ENCODE measurements around the gene ZDHHC11B.
"Not testable (repeated sequence)": the region's sequence is repeated elsewhere in the genome, so short reads cannot be mapped to it uniquely, and the experiment has no call there.

Gene ZDHHC11B

DNA sequence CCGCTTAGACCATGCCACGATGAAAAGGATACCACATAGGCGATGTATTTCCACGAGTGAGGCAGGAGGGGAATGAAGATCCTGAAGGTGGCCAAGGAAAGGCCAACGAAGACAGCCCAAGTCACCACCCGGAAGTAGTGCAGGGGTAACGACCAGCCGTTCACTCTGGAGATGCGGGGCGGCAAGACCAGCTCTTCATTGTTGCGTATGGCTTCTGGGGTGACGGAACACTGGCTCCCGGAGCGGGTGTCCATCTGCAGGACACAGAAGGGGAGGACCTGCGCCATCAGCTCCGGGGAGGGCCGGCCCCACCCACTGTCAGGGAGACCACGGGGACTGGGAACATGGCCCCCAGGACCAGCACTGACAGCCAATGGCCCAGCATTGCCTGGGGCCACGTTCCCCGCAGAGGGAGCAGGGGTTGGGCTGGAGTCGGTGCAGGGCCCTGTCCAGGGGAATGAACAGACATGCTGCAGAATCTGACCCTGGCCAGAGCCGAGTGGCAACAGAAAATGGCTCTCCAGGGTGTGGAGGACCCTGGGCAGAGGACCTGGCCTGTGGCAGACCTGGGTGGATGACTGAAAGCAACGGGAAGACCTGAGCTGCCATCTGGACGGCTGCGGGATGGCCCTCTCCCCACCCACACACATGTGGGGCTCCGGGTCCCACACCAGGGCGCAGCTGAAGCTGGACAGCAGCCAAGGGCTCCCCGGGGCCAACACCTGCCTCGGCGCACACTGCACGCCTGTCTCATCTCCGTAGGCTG, 17.7 kb downstream of the ZDHHC11B start:
- no peak for DNase-seq

DNA sequence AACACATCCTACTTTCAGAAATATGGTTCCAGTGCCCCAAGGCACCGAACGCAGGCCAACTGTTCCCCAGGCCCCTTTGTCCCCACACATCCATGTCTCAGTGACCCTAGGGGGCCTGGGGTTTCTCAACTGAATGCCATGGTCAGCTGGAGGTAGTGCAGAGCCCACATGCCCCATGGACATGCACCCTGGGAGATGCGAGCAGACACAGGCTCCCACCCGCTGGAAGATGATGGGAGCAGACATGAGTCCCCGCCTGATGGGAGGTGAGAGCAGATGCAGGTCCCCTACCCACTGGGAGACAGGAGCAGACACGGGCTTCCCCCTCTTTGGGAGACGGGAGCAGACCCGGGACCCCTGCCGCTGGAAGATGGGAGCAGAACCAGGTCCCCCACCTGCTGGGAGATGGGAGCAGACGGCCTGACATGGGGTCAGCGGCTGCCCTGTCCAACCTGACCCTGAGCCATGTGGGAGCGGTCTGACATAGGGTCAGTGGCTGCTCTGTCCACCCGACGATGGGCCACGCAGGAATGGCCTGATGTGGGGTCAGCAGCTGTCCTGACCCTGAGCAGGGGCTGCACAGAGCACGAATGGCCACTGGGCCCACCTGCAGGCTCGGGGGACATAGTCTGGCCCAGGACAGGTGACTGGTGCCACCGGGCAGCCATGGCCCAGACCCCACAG, 18.4 kb downstream of the ZDHHC11B start:
- no peak for DNase-seq

DNA sequence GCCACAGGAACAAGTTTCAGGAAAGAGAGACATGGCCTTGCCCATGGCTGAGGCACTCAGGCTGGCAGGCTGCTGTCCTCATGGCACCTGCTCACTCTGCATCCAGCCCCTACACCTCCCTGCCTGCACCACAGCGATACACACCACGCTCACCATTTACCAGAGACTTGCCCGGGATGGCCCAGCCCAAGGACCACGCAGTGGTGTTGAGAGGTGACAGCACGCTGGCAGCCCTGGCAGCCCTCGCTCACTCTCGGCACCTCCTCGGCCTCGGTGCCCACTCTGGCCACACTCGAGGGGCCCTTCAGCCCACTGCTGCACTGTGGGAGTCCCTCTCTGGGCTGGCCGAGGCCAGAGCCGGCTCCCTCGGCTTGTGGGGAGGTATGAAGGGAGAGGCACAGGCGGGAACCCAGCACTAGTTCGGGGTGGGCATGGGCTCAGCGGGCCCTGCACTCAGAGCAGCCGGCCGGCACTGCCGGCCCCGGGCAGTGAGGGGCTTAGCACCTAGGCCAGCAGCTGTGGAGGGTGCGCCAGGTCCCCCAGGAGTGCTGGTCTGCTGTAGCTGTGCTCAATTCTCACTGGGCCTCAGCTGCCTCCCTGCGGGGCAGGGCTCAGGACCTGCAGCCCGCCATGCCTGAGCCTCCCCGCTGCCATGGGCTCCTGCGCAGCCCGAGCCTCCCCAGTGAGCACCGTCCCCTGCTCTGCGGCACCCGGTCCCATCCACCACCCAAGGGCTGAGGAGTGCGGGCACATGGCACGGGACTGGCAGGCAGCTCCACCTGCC, 20.3 kb downstream of the ZDHHC11B start:
- DNase-seq = no peak

DNA sequence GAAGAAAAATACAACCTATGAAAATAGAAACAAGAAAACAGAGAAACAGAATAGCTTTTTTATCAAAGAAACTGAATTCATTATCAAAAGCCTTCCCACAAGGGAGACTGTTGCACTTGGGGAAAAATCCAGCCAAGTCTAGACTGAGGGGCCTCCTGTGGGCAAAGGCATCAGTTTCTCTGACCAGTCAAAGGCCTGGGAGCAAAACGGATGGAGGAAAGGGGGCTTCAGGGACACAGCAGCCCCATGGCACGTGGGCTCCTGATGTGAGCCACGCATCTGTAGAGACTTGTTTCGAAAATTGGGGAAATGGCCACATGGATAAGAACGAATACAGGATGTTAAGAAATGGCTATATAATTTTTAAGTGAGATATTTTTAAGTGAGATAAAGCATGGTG, 21.1 kb downstream of the ZDHHC11B start:
- no peak for DNase-seq

DNA sequence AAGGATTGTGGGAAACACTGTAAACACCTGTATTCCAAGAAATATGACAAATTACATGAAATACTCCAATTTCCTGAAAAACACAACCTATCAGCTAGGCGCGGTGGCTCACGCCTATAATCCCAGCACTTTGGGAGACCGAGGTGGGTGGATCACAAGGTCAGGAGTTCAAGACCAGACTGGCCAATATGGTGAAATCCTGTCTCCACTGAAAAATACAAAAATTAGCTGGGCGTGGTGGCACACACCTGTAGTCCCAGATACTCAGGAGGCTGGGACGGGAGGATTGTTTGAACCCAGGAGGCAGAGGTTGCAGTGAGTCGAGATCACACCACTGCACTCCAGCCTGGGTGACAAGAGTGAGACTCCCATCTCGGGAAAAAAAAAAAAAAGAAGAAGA, 21.5 kb downstream of the ZDHHC11B start:
- not testable (repeated sequence) for DNase-seq

DNA sequence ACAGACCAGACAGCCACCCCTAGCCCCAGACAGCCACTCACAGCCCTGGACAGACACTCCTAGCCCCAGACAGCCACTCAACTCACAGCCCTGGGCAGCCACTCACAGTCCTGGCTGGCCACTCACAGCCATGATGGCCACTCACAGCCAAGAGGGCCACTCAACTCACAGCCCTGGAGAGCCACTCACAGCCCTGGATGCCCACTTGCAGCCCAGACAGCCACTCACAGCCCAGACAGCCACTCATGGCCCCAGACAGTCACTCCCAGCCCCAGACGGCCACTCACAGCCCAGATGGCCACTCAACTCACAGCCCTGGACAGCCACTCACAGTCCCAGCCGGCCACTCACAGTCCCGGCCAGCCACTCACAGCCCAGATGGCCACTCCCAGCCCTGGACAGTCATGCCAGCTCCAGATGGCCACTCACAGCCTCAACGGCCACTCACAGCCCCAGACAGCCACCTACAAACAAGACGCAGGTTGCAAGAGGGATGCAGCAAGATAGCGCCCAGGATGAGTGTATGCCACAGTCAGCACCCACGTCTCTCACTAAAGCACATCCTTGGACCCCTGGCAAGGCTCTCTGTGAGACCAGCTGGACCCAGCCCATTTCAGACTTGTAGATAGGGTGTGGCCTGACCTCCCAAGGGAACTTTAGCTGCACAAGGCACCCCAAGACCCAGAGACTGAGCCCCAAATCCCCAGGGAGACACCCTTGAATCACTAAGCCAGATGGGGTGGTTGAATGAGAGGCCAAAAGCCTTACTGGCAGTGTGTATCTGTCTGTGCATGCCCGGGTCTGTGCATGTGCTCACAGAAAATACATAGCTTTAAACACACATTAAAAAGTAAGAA, 22.4 kb downstream of the ZDHHC11B start:
- peak; percentile 65 for DNase-seq

DNA sequence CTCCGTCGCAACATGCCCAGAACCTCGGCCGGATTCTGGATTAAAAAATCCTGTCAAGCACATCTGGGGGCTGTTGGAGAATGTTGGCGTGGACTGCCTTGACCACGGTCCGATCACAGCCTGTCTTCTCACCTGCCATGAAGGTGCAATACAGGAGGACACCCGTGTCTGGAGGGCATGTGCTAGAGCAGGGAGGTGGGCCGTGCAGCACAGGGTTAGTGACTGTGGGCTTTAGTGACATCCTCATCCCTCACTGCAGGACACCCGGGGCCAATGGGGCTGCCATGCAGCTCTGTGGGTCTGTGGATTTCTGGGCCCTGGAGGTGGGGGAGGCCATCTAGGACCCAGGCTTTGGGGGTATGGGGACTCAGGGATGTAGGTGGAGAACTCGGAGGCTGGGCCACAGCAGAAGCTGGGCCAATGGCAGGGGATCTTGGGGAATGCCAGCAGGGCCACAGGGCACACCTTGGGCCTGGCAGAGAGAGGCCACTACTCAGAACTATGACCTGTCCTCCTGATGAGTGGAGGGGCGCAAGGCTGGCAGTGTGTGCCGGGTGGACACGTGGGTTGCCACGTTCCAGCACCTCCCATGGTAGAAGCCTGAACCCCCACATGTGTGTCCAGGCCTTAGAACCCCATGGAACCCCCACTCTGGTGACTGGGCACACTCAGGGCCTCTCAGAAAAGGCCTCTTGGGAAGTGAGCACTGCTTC, 23.3 kb downstream of the ZDHHC11B start:
- DNase-seq = no peak

DNA sequence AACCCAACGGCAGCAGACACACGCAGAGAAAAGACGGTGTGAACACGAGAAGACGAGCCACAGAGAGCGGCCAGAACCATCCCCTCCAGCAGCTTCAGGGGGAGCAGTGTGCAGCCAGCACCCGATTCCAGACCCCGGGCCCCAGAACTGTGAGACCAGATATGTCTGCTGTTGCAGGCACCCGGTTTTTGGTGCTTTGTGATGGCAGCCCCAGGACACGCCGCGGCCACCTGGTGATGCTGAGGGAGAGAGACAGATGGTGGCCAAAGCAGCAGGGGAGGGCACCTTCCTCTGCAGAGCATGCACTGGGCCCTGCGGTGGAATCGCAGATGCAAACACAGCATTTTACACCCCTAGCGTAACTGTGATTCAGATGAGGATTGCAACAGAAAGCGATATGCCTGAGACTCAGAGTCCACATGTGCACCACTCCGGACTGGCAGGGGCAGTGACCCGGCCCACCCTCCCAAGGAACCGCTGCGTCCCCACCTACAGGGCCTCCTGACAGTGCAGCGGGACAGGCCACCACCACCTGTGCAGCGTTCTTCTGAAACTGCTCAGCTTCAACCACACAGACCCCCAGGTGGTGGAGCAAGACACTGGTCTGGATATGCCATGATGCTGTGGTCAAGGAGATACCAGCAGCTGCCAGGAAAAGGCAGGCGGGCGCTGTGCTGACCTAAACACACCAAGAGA, 24.0 kb downstream of the ZDHHC11B start:
- no peak for DNase-seq

DNA sequence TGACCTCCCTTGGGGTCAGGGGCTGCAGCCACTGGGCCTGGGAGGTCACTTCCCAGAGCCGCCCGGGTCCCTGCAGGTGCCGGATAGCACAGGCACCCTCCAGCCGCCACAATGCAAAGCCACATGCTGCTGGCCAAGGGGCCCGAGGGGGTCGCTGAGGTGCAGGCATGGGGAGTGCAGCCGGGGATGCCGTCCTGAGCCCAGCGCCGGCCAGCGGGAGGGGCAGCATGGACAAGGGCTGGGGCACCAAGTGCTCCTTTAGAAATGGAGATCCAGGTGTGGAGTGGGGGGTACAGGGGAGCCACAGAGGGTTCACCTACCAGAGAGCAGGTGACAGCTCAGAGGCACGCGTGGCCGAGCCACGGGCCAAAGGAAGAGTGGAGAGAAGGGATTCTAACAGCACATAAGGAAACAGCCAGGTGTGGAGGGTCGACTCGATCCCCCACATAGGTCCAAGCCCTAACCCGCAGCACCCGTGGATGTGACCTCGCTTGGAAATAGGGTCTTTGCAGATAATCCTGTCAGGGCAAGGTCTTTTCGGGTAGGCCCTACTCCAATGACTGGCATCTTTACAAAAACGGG, 24.7 kb downstream of the ZDHHC11B start:
- DNase-seq = no peak

DNA sequence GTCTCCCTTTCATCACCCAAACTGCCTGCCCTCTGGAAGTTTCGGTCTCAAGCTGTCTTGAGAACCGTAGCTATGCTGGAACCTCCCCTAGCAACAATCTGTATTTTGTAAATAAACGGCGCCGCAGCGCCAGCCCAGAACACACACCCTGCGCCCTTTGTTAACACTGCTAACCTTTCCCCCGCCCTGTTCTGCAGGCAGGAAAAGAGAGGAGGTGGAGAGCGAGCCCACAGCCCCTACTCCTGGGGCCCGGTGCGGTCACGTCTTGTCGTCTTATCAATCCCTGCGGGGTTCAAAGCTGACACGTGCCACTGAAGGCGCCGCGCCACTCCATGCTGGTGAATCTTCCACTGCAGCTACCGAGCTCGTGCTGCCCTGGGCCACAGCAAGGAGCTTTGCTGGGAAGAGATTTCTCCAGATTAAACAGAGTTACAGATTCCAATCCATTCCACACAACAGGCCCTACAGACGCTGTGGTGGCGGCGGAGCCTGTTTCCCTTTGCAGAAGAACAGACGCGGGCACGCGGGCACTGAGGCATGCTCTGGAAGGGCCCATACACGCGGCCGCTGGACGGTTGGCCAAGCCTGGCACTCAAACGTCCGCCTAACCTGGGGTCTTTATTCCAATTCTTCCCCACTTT, 25.3 kb downstream of the ZDHHC11B start:
- DNase-seq = no peak

DNA sequence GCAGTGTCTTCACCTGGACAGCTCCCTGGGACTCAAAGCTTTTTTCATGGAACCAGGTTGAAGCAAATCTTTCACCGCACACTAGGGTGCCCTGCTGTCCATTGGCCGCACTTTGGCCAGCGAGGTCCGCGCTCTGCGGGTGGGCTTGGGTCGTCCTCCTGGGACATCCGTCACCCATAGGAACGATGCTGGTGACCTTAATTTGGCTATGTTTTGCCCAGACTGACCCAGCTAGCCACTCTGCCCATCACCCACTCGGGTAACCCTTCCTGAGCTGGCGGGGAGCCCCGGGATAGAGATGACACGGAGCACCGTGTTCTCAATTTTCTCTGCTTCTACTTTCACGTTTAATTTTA, 25.9 kb downstream of the ZDHHC11B start:
- no peak for DNase-seq

DNA sequence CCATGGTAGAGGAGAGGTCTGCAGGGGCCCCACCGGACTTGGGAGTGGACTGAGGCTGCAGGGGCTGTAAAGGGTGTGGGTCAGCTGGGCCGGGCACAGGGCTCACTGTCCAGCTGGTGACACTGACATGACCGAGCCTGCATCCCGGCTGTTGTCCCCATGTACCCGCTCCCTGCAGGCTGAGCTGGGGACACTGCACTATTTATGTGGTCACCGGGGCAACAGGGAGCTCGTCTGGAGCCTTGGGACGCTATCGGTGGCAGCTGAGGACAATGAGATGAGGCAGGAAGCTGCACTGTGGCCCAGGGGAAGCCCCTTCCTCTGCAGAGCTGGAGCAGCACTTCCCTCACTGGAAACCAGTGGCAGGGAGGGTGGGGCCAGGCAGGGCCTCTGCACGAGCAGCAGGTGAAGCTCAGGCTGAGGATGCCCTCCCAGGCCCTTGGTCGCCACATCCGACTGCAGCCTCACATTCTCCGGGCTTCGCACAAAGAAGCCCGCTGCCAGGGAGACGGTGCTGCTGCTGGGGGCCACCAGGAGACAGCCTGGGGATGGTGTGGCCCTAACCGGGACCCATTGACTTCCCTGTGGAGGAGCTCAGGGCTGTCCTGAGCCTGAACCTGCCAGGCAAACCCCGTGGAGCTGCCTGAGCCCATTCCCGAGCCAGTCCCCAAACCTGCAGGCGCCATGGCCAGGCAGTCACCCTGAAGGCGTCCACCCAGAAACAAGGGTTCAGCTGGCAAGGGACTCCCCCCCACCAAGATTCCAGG, 26.4 kb downstream of the ZDHHC11B start:
- DNase-seq = no peak

DNA sequence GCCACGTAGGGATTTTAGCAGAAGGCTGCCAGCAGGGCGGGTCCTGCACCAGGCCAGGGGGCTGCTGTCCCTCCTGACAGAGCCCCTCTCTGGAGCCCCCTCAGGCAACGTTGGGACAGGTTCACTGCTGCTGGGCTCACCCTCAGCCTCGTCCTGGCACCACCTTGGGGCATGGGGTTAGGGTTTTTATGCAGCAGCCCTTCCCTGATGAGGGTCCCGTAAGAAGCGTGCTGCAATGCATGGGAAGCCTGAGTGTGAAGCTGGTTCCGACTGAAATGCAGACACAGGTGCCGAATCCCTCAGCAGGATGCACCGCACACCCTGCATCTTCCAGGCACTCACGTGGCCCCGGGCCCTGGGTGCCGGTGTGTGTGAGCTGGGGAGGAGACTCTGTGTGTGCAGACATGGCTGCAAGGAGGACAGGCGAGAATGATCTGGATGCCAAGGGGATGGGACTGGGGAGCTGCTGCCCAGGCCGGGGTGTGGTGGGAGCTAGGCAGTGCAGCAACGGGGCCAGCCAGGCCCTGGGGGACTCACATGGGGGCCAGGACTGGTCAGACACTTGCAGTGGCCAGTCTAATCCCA, 27.1 kb downstream of the ZDHHC11B start:
- DNase-seq = no peak

DNA sequence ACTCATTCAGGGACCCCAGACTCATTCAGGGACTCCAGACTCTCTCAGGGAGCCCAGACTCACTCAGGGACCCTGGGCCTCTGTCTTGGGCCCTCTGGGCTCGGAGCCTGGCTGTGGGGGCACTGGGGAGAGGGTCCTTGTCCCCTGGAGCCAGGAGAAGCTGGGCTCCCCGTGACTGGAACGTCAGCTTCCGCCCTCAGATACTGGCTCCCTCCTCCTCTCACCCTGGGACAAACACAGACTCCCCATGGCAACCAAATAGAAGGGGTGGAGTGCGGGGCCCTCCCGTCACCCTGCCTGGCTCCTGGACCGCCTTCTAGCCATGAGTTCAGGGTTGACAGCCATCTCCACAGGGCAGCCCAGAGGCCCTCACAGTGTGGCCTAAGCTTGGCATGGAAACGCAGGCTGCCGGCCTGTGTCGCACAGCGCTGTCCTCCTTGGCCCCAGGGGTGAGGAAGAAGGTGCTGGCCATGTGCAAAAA, 27.6 kb downstream of the ZDHHC11B start:
- DNase-seq = no peak

DNA sequence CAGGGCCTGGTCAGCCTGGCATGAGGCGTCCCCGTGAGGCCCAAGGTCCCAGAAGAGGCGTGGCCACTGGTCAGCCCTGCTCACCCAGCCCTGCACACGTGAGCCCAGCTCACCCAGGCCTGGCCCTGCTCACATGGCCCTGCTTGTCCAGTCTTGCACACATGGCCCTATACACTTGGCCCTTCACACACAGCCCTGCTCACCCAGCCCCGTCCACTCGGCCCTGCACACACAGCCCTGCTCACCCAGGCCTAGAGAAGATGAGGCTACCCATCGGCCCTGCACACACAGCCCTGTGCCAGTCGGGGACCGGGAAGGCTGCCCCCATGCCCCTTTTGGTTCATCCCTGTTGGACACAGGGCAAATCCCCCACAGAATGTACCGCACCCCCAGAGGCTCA, 28.4 kb downstream of the ZDHHC11B start:
- no peak for DNase-seq

DNA sequence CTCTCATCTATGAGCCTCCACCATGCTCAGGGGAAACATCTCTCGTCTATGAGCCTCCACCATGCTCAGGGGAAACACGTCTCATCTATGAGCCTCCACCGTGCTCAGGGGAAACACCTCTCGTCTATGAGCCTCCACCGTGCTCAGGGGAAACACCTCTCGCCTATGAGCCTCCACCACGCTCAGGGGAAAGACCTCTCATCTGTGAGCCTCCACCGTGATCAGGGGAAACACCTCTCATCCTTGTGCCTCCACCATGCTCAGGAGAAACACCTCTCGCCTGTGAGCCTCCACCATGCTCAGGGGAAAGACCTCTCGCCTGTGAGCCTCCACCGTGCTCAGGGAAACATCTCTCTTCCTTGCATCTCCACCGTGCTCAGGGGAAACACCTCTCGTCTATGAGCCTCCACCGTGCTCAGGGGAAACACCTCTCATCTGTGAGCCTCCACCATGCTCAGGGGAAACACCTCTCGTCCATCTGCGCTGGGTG, 30.3 kb downstream of the ZDHHC11B start:
- not testable (repeated sequence) for DNase-seq

DNA sequence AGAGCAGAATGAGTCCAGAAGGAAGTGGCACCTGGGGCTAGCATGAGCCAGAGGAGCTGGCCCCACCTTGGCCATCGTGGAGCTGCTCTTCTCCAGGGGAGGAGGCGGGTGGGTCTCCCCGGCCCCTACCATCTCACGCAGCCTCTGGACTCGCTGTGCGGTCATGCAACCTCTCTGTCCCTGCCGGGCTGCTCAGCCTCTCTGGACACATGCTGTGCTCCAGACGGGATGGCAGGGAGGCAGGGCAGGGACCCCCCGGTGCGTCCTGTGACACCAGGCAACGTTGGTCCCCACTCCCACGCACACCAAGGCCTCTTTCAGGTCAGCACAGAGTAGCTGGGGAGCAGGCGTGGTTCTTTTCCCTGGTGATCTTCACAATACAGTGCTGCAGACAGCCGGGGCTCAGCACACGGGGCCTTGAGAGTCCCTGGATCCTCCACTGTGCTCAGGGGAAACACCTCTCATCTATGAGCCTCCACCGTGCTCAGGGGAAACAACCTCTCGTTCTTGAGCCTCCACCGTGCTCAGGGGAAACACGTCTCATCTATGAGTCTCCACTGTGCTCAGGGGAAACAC, 30.9 kb downstream of the ZDHHC11B start:
- not testable (repeated sequence) for DNase-seq

DNA sequence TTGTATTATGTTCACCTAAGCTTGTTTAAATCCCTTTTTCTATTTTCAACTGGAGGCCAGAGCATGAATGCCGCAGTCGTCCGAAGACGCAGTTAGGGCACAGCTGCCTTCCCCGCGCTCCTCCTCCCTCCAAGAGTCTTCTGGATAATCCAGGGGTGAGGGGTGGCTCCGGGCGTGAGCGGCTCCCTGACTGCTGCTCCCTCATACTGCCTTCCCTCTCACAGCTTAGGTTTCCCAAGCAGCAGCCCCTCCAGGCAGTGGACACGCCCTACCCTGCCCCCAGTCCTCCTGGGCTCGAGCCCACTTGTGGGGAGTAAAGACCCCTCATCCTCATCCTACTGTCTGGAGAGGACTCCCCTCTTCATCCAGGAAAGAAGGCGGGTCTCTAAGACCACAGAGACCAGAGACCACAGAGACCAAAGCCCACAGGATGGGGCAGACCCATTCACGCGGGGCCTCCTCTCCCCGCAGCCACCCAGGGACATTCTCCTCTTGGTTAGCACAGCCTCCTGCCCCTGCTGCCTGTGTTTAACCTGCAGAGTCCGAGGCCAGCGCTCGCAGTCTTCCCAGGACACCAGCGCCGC, 31.9 kb downstream of the ZDHHC11B start:
- DNase-seq = not testable (repeated sequence)
